PC-3 (cell line): Measurements from ENCODE around the gene CALML4.

Source experiments
- CTCF ChIP-seq: fragments of 300-600 bp; sonication (generic); conservative IDR thresholded peaks from 2 replicates; pipeline ENCODE4 v1.5.1; 2017; ENCODE audit warnings: antibody characterized with exemption, low read depth, mild to moderate bottlenecking, low read length
- EZH2 ChIP-seq: fragments of 300-600 bp; sonication (generic); IDR thresholded peaks from one replicate; pipeline ENCODE4 v1.6.1; 2017; ENCODE audit warnings: antibody characterized with exemption, mild to moderate bottlenecking, low read length; ENCODE audit not compliant: unreplicated experiment

DNA sequence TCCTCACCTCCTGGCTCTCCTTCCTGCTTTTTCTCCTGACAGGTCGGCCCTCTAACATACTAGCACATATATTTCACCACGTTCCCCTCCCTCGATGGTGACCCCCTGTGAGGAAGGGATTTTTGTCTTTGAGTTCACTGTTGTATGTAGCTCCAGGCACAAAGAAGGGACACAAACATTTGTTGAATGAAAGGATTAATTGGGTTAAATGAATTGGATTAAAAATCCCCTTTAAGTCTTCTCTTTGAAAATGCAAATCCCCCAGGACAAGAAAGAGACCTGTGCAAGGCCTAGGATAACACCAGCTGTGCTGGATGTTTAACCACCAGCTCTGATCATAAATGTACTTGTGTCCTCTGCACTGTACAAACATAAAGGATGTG, 3.3 kb downstream of the CALML4 start:
- no peak for TF ChIP-seq CTCF
- TF ChIP-seq EZH2: no peak
